AG09309 (cell line): ENCODE data around the gene NLRC3.

Experiments
- DNase-seq: peaks from one replicate; pipeline ENCODE4 v3.0.0-alpha.2; 2010; ENCODE audit warnings: low read depth
- H3K4me3 ChIP-seq: 2 replicates; pipeline ENCODE4 v1.5.1; 2011; ENCODE audit warnings: mild to moderate bottlenecking, low read depth, low read length, moderate library complexity; ENCODE audit not compliant: control insufficient read depth
- TF ChIP-seq, protein P1 (sequence below): IDR thresholded peaks from 2 replicates; pipeline ENCODE4 v1.5.1; 2011; ENCODE audit warnings: mild to moderate bottlenecking, low read depth, low read length, inconsistent platforms; ENCODE audit not compliant: insufficient read depth, control insufficient read depth; ENCODE audit errors: missing control alignments

Gene NLRC3

DNA sequence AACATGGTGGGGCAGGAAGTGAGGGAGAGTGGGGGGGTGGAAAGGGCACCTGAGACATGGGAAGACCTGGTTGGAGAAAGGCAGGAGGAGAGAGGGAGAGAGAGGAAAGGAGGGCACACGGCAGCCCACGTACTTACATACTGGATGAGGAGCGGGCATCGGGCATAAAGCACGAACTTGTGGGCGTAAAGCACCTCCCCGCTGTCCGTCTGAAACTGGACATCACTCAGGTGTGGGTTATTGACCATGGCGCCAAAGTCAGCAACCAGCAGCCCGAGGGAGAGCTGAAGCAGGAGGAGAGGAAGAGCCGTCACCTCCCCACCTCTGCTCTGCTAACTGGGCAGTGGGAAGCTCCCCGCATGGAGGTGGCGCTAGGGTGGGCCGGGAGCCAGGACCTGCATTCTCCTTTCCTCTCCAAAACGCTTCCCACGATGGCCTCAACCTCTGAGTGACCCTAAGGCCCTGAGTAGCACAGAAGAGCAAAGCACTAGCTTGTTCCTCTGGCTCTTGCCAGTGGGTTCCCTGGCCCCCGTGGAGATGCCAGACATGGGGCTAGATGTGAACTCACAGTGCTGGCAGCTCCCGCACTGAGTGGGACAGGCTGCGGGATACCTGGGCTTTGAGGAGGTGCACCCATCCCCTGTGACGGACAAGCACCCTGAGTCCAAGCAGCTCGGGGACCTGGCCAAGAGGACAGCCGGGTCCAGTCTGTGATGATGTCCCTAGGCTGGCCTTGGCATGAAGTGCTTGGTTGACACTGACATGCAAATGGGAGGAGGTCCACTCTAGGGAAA lies 17.3 kb upstream of the NLRC3 start:
- H3K4me3 ChIP-seq = no peak overlapping the region
- TF ChIP-seq, protein P1, sequence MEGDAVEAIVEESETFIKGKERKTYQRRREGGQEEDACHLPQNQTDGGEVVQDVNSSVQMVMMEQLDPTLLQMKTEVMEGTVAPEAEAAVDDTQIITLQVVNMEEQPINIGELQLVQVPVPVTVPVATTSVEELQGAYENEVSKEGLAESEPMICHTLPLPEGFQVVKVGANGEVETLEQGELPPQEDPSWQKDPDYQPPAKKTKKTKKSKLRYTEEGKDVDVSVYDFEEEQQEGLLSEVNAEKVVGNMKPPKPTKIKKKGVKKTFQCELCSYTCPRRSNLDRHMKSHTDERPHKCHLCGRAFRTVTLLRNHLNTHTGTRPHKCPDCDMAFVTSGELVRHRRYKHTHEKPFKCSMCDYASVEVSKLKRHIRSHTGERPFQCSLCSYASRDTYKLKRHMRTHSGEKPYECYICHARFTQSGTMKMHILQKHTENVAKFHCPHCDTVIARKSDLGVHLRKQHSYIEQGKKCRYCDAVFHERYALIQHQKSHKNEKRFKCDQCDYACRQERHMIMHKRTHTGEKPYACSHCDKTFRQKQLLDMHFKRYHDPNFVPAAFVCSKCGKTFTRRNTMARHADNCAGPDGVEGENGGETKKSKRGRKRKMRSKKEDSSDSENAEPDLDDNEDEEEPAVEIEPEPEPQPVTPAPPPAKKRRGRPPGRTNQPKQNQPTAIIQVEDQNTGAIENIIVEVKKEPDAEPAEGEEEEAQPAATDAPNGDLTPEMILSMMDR = no peak
- DNase-seq = no peak

DNA sequence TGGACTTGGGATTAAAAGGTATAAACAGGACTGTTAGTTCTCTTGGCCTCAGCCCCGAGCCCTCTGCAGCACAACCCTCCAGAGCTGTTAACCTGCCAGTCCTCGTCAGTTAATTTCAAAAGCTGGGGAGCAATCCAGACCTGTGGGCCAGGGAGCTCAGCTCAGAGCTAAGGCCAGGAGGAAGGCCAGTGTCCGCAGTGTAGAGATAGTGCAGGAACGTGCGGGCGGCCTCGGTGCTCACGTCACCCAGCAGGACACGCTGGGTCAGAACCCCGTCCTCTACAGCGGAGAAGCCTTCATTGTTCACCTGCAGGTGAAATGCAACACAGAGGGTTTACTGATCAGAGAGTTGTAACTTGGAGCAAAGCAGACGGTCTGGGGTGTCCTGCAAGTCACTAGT lies 15.4 kb upstream of the NLRC3 start:
- H3K4me3 ChIP-seq = no peak overlapping the region

DNA sequence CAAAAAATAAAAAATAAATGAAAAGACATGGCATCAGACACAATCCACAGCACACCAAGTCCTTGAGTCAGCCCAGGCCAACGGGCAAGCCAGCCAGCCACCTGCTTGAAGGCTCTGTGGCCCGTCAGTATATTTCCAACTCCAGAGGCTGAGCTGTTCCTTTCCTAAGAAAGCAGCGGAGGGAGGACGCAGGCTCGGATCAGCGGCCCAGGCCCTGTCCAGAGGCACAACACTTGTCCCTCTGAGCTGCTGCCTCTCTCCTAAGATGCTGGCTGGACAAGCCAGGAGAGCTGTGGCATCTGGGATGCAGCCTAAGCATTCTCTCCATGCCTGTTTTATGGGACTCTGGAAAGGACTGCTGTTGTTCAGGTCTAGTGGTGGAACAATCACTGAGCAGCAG lies 14.8 kb upstream of the NLRC3 start:
- TF ChIP-seq, protein P1 = no peak
- DNase-seq = no peak
- H3K4me3 ChIP-seq = no peak overlapping the region

More for the DNA sequence above, 15.4 kb upstream of the NLRC3 start:
- DNase-seq = no peak
- TF ChIP-seq, protein P1 = no peak

DNA sequence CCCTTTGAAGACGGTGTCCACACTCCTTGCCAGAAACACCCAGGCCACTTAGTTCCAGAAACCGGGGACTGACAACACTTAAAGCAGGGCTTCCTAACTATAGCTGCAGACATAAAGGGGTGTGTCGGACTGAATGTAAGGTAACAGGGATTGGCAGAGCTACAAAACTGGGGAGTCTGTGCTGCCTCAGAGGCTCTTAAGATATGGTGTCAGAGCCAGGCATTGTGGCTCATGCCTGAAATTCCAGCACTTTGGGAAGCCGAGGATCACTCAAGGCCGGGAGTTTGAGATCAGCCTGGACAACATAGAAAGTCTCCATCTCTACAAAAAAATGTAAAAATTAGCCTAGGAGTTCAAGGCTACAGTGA lies 14.2 kb upstream of the NLRC3 start:
- no peak overlapping the region for H3K4me3 ChIP-seq
- no peak for DNase-seq
- TF ChIP-seq, protein P1 = no peak

DNA sequence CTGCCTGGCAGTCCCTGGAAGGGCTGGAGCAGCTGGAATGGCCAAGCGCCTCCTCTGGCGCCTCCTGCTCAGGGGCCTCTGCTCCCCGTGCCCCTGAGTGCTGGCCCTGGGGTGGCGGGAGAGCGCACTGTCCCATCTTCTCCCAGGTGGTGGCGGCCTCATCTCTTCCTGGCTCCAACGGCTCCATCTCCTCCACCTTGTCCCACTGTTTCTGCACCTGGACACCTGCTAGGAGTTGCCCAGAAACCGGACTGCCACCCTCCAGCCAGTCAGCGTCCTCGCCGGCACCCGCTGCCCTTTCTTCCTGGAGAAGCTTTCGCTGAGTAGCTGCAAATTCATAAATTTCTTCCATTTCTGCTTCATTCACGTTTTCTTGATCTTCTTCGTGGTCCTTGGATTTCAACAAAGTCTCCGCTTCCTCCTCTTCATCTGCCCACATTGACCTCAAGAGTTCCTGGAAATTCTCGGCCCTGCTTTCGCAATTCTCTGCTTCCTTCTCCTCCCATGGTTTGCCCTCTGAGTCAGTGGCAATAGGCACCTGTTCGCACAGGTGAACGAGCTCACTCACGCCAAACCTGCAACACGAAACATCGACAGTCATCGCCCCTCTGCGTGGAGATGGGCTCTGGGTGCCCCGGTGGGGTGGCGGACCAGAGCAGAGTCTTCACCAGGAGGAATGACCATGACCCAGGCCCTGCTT lies 13.7 kb upstream of the NLRC3 start:
- TF ChIP-seq, protein P1 = no peak
- no peak overlapping the region for H3K4me3 ChIP-seq
- DNase-seq = no peak

DNA sequence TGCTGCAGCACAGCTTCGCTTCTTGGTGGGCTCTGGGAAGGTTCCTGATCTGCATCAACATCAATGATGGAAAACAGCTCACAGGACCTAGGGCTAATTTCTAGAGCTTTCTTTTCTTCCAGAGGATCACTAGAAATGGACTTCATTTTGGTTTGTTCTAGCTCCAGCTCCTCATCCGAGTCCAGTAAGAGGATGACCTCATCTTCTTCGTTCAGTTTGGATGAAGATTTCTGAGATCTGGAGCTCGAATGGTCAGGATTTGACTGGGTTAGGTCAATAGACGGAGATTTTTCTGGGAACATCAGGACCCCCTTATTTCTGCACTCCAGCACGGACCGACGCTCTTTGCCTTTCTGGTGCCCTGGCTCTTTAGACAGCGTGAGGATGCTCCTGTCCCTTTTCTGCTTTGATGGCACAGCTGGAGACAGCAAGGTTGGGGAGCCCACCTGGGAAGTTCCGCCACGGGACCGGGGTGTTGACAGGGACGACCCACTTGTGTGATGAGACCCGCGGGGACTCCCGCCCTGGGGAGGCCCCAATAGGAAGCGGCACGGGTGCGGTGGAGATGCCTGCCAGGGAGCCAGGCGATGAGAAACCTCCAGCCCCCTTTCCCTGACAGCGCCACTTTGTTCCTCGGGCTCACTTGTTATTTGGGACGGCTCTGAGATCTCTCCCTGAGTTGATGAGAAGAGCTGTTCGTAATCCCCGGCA lies 12.9 kb upstream of the NLRC3 start:
- no peak overlapping the region for H3K4me3 ChIP-seq
- DNase-seq = no peak
- TF ChIP-seq, protein P1 = no peak
